GM12878 (cell line): ENCODE results near the gene CHRDL2. TPM values are rescaled to one million over a fixed set of nuclear protein-coding genes. Genes with fewer than 3 reads are reported as not detected.

Experiments used
- ATAC-seq: fragments of 200-7000 bp; cut with Tn5 transposase; 3 replicates; pipeline ENCODE4 v1.9.1; 2020; ENCODE audit warnings: mild to moderate bottlenecking, moderate library complexity
- BruUV-seq: library from RNA; stranded (reverse); fragments of 400-500 nt; replicated peaks from 2 replicates; lab custom pipeline; 2021; lab: Mats Ljungman, UMichigan
- CTCF ChIA-PET: fragments of 300-600 bp; sonication (Branson Sonifier 250); formaldehyde crosslinking; extraction: SDS; loops from one replicate; lab custom pipeline; 2021; ENCODE audit warnings: inconsistent platforms; lab: Yijun Ruan, JAX
- POLR2A ChIA-PET: fragments of 350-600 bp; formaldehyde crosslinking; extraction: SDS; loops from one replicate; lab custom pipeline; 2021; ENCODE audit warnings: inconsistent platforms; lab: Charles Lee
- RAD21 ChIA-PET: fragments of 300-600 bp; sonication (Branson Sonifier 250); formaldehyde crosslinking; loops from one replicate; lab custom pipeline; 2023; ENCODE audit warnings: antibody characterized with exemption; ENCODE audit not compliant: unreplicated experiment; lab: Charles Lee
- SMC1A ChIA-PET: fragments of 300-600 bp; sonication (Branson Sonifier 250); formaldehyde crosslinking; loops from one replicate; lab custom pipeline; 2023; ENCODE audit not compliant: unreplicated experiment, uncharacterized antibody; lab: Charles Lee
- DNase-seq: peaks from one replicate; pipeline ENCODE4 v3.0.0-alpha.2; 2011; ENCODE audit warnings: low read depth, low spot score
- FAIRE-seq: peaks from 3 replicates; lab custom pipeline; 2011; peaks lifted over from hg19 to GRCh38; lab: Jason Lieb, UNC
- H2AFZ ChIP-seq: 2 replicates; pipeline ENCODE4 v1.6.0; 2011; ENCODE audit warnings: low read depth, low read length, control low read depth; ENCODE audit not compliant: control insufficient read depth
- H3K27ac ChIP-seq: 2 replicates; pipeline ENCODE4 v1.5.1; 2011; ENCODE audit warnings: control low read depth; ENCODE audit not compliant: control insufficient read depth, insufficient read depth
- H3K27me3 ChIP-seq, 2 experiments: replicated peaks in 1 of 2; 2 replicates each; pipeline versions ENCODE4 v1.6.0 to v1.6.1; 2011; ENCODE audit warnings: low read length in 1 of 2; ENCODE audit not compliant: control insufficient read depth in 2 of 2, insufficient read depth in 2 of 2
- H3K36me3 ChIP-seq, 2 experiments: 2 replicates each; pipeline ENCODE4 v1.5.1; 2011; ENCODE audit warnings: low read length in 1 of 2; ENCODE audit not compliant: control insufficient read depth in 2 of 2, insufficient read depth in 2 of 2
- H3K4me1 ChIP-seq: 2 replicates; pipeline ENCODE4 v1.6.1; 2011; ENCODE audit warnings: mild to moderate bottlenecking, low read length, moderate library complexity, mixed read lengths; ENCODE audit not compliant: control insufficient read depth, insufficient read depth
- H3K4me2 ChIP-seq: 2 replicates; pipeline ENCODE4 v1.6.0; 2011; ENCODE audit warnings: control low read depth; ENCODE audit not compliant: control insufficient read depth, insufficient read depth
- H3K4me3 ChIP-seq: fragments of 200-600 bp; sonication (generic); 2 replicates; pipeline ENCODE4 v1.5.1; 2016
- H3K79me2 ChIP-seq: 2 replicates; pipeline ENCODE4 v1.6.0; 2011; ENCODE audit warnings: low read length; ENCODE audit not compliant: control insufficient read depth, insufficient read depth
- H3K9ac ChIP-seq: 2 replicates; pipeline ENCODE4 v1.8.0; 2011; ENCODE audit warnings: low read length, control low read depth, mixed read lengths; ENCODE audit not compliant: control insufficient read depth, insufficient read depth
- H3K9me3 ChIP-seq: replicated peaks from 3 replicates; pipeline ENCODE4 v1.5.1; 2011; ENCODE audit warnings: mild to moderate bottlenecking, low read length; ENCODE audit not compliant: control insufficient read depth, insufficient read depth
- H4K20me1 ChIP-seq: 2 replicates; pipeline ENCODE4 v1.6.0; 2011; ENCODE audit not compliant: control insufficient read depth, insufficient read depth
- BCL11A ChIP-seq: IDR thresholded peaks from 2 replicates; pipeline ENCODE4 v1.6.1; 2011; ENCODE audit warnings: low read depth, low read length
- BRCA1 ChIP-seq: IDR thresholded peaks from 2 replicates; pipeline ENCODE4 v1.6.1; 2011; ENCODE audit warnings: low read depth, low read length, improper control_type of control experiment
- CBX3 ChIP-seq: fragments of 200-600 bp; sonication (generic); IDR thresholded peaks from 2 replicates; pipeline ENCODE4 v1.6.1; 2016; ENCODE audit warnings: low read depth, borderline replicate concordance
- CBX5 ChIP-seq: sonication (generic); IDR thresholded peaks from 2 replicates; pipeline ENCODE4 v1.6.1; 2016; ENCODE audit warnings: low read depth, moderate library complexity, mild to moderate bottlenecking, inconsistent platforms
- CHD2 ChIP-seq: IDR thresholded peaks from 2 replicates; pipeline ENCODE4 v1.6.1; 2011; ENCODE audit warnings: low read depth, low read length, improper control_type of control experiment, borderline replicate concordance
- ESRRA ChIP-seq: IDR thresholded peaks from 2 replicates; pipeline ENCODE4 v1.6.1; 2012; ENCODE audit warnings: mild to moderate bottlenecking, low read length, improper control_type of control experiment
- GATAD2B ChIP-seq: fragments of 450-650 bp; conservative IDR thresholded peaks from 2 replicates; pipeline ENCODE4 v1.6.1; 2017; ENCODE audit warnings: low read depth, mild to moderate bottlenecking, moderate library complexity
- HDAC2 ChIP-seq: fragments of 200-600 bp; sonication (generic); IDR thresholded peaks from 2 replicates; pipeline ENCODE4 v1.6.1; 2017
- JUNB ChIP-seq: IDR thresholded peaks from 2 replicates; pipeline ENCODE4 v1.6.1; 2016; ENCODE audit warnings: antibody characterized with exemption, mild to moderate bottlenecking
- POLR2AphosphoS2 ChIP-seq: IDR thresholded peaks from 2 replicates; pipeline ENCODE4 v1.6.1; 2011; ENCODE audit warnings: low read depth, mild to moderate bottlenecking, low read length, improper control_type of control experiment, moderate library complexity
- RELA ChIP-seq: fragments of 450-650 bp; IDR thresholded peaks from 2 replicates; pipeline ENCODE4 v1.8.0; 2014; ENCODE audit warnings: borderline replicate concordance; ENCODE audit not compliant: partially characterized antibody
- SUPT20H ChIP-seq: IDR thresholded peaks from 2 replicates; pipeline ENCODE4 v1.6.1; 2011; ENCODE audit warnings: low read depth, mild to moderate bottlenecking, low read length, moderate library complexity, borderline replicate concordance; ENCODE audit not compliant: control insufficient read depth
- TAF1 ChIP-seq: IDR thresholded peaks from 2 replicates; pipeline ENCODE4 v1.6.1; 2011; ENCODE audit warnings: mild to moderate bottlenecking, low read depth, low read length, borderline replicate concordance
- TCF3 ChIP-seq: IDR thresholded peaks from 2 replicates; pipeline ENCODE4 v1.6.1; 2012; ENCODE audit warnings: low read depth, mild to moderate bottlenecking, low read length, borderline replicate concordance; ENCODE audit not compliant: insufficient read depth
- WGBS: methylation state at CpG from one replicate; pipeline ENCODE4 v1.1.6; 2016; ENCODE audit warnings: low lambda C conversion rate; ENCODE audit not compliant: insufficient replicate concordance, insufficient coverage; ENCODE audit errors: missing lambda C conversion rate; 5-methylcytosine and 5-hydroxymethylcytosine counted together
- in situ Hi-C: fragments of 300-500 bp; cut with MboI; formaldehyde crosslinking; loops from 9 replicates; pipeline ENCODE4 v1.14.3; 2018; ENCODE audit warnings: mixed read lengths
- intact Hi-C: fragments of 100-400 bp; cut with micrococcal nuclease; formaldehyde crosslinking; loops from one replicate; pipeline ENCODE4 v1.14.2; 2022; ENCODE audit not compliant: unreplicated experiment
- polyA plus RNA-seq, 11 experiments: library from polyadenylated mRNA; depleted of rRNA in 4 of 11; unstranded in 6 of 11; stranded (reverse) in 5 of 11; fragments of >200 nt; fragmentation: Nextera tagmentation in 4 of 11; fragmentation: Illumina TruSeq in 1 of 11; extraction: Ambion mirVana in 4 of 11; extraction: Trizol in 1 of 11; gene quantifications; 1 replicate in 1 of 11; 2 replicates in 10 of 11; pipeline versions ENCODE4 v1.2.1 to v1.2.3, GENCODE V29; 2011 to 2016; ENCODE audit warnings: inconsistent platforms in 2 of 11, missing spikeins in 2 of 11, low read depth in 1 of 11
- total RNA-seq, 4 experiments: library from RNA; depleted of rRNA in 3 of 4; stranded (reverse); fragments of >200 nt in 3 of 4; fragmentation: Illumina TruSeq in 1 of 4; extraction: Trizol in 1 of 4; gene quantifications; 2 replicates each; pipeline versions ENCODE4 v1.2.1 to v1.2.3, GENCODE V29; 2013 to 2021
- TF ChIP-seq, protein P1 (sequence below): fragments of 450-650 bp; IDR thresholded peaks from 2 replicates; pipeline ENCODE4 v1.6.1; 2017; ENCODE audit warnings: borderline replicate concordance
- TF ChIP-seq, protein P2 (sequence below): fragments of 150-350 bp; IDR thresholded peaks from 2 replicates; pipeline ENCODE4 v1.6.1; 2014; ENCODE audit warnings: mild to moderate bottlenecking, low read depth, low read length
- TF ChIP-seq, protein P3 (sequence below): IDR thresholded peaks from 2 replicates; pipeline ENCODE4 v1.6.1; 2011; ENCODE audit warnings: mild to moderate bottlenecking, low read depth, low read length, moderate library complexity; ENCODE audit not compliant: insufficient replicate concordance

The CHRDL2 gene
- total and polyA plus RNA-seq, 10 of the 15 experiments (the other 5 are each of a cell fraction or from before 2014, with no cell fraction given) = not detected

DNA sequence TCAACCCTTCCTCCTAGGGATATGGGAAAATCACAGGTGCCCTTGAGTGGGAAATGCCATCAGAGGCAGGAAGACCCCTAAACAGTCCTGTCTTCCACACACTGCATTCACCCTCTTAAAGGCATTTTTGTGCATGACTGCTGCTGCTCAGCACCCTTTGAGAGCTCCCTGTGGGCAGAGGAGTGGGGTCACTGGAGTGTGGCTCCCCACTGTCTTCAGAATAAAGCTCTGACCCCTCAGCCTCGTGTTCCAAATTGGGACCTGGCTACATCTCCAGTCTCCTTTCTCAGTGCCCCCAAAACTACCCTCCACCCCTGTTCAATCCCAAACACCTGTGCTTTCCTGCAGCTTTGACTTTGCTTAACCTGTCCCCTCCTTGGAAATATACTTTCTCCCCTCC lies 46.6 kb downstream of the CHRDL2 start (continued):
- TF ChIP-seq, protein P1, sequence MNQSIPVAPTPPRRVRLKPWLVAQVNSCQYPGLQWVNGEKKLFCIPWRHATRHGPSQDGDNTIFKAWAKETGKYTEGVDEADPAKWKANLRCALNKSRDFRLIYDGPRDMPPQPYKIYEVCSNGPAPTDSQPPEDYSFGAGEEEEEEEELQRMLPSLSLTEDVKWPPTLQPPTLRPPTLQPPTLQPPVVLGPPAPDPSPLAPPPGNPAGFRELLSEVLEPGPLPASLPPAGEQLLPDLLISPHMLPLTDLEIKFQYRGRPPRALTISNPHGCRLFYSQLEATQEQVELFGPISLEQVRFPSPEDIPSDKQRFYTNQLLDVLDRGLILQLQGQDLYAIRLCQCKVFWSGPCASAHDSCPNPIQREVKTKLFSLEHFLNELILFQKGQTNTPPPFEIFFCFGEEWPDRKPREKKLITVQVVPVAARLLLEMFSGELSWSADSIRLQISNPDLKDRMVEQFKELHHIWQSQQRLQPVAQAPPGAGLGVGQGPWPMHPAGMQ = no peak
- TF ChIP-seq JUNB (no peak), RELA (no peak), TAF1 (no peak), CHD2 (no peak), HDAC2 (no peak), CBX3 (no peak), SUPT20H (no peak), GATAD2B (no peak), BCL11A (no peak)
- TF ChIP-seq, all 136 proteins: peak for 0

DNA sequence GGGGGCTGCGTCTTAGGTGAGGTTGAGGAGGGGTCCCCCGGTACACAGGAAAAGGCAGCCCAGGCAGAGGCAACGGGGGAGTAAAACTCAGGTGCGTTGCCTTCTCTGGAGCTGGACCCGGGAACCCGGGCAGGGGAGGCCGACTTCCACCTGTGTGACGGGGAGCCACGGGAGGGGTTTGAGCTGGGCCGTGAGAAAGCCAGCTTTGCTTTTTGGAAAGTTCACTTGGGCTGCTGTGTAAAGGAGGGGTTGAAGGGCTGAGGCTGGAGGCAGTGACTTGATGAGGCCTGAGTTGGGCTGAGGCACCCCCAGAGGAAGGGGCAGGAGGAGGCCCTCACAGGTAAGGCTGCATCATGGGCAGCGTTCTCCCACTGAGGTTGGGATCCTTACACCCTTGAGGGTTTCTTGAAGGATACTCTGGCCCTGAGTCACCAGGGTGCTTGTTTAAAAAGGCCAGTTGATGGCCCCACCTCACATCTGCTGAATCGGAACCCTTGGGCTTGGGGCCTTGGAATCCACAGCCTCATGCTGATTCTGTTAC lies 47.2 kb downstream of the CHRDL2 start:
- Histone ChIP-seq H3K36me3 (no peaks in the 10 kb centered on the region), H3K4me1 (no peaks in the 10 kb centered on the region), H4K20me1 (no peaks in the 10 kb centered on the region), H3K4me3 (no peak overlapping the region), H3K79me2 (no peaks in the 10 kb centered on the region), H3K4me2 (no peak overlapping the region), H3K27ac (no peak overlapping the region), H3K9me3 (no peaks in the 10 kb centered on the region; the same call in 2 of the 3 replicates), H3K9ac (no peak overlapping the region), H2AFZ (no peak overlapping the region), H3K27me3 (peaks cover 0 to 2% of the 10 kb centered on the region in 2 experiments; a peak in 1 of 4 replicates)
- SMC1A ChIA-PET = no interaction called here
- POLR2A ChIA-PET = no interaction called here
- WGBS = 71% methylated on average over 12 of the region's 12 CpGs
- DNase-seq (no peak), FAIRE-seq (no peak), ATAC-seq (no peak)
- intact Hi-C loops = no loop called here
- no TSS peak for BruUV-seq
- CTCF ChIA-PET = no interaction called here
- TF ChIP-seq CHD2 (no peak), POLR2AphosphoS2 (no peak), BRCA1 (no peak), CBX5 (no peak), TCF3 (no peak), ESRRA (no peak)
- TF ChIP-seq, protein P2, sequence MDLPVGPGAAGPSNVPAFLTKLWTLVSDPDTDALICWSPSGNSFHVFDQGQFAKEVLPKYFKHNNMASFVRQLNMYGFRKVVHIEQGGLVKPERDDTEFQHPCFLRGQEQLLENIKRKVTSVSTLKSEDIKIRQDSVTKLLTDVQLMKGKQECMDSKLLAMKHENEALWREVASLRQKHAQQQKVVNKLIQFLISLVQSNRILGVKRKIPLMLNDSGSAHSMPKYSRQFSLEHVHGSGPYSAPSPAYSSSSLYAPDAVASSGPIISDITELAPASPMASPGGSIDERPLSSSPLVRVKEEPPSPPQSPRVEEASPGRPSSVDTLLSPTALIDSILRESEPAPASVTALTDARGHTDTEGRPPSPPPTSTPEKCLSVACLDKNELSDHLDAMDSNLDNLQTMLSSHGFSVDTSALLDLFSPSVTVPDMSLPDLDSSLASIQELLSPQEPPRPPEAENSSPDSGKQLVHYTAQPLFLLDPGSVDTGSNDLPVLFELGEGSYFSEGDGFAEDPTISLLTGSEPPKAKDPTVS = no peak
- TF ChIP-seq, protein P3, sequence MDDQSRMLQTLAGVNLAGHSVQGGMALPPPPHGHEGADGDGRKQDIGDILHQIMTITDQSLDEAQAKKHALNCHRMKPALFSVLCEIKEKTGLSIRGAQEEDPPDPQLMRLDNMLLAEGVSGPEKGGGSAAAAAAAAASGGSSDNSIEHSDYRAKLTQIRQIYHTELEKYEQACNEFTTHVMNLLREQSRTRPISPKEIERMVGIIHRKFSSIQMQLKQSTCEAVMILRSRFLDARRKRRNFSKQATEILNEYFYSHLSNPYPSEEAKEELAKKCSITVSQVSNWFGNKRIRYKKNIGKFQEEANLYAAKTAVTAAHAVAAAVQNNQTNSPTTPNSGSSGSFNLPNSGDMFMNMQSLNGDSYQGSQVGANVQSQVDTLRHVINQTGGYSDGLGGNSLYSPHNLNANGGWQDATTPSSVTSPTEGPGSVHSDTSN = no peak
- TF ChIP-seq, all 136 proteins: peak for 0
- RAD21 ChIA-PET = no interaction called here
- in situ Hi-C loops = no loop called here
